Lung (tissue), 12 donors: ENCODE data around the gene SLC38A10. TPM values are rescaled to one million over a fixed set of nuclear protein-coding genes. Genes with fewer than 3 reads are reported as not detected.
A peak's percentile ranks its signal among the peaks of the same experiment; 100 is the strongest.

Experiments
- ATAC-seq: fragments of 200-7000 bp; cut with Tn5 transposase; one replicate; pipeline ENCODE4 v1.9.1; 2020; ENCODE audit warnings: moderate number of reproducible peaks; ENCODE audit not compliant: insufficient read depth, low FRiP score
- DNase-seq, 3 donors: peaks; one replicate each; pipeline ENCODE4 v3.0.0-alpha.2; 2013 to 2017
- H3K27ac ChIP-seq, 2 donors: one replicate each; pipeline ENCODE4 v1.5.1; 2013; ENCODE audit warnings: mild to moderate bottlenecking in 2 of 2, moderate library complexity in 2 of 2, control low read depth in 1 of 2, inconsistent platforms in 1 of 2, low read depth in 1 of 2, low read length in 1 of 2
- H3K27me3 ChIP-seq, 3 donors: one replicate each; pipeline ENCODE4 v1.5.1; 2013; ENCODE audit warnings: low read length in 2 of 3; ENCODE audit not compliant: control insufficient read depth in 3 of 3, insufficient read depth in 3 of 3
- H3K36me3 ChIP-seq, 4 donors: one replicate each; pipeline ENCODE4 v1.5.1; 2013; ENCODE audit warnings: low read length in 4 of 4, mild to moderate bottlenecking in 1 of 4, moderate library complexity in 1 of 4; ENCODE audit not compliant: control insufficient read depth in 4 of 4, insufficient read depth in 4 of 4
- H3K4me1 ChIP-seq, 5 donors: one replicate each; pipeline ENCODE4 v1.5.1; 2013; ENCODE audit warnings: low read length in 5 of 5, mild to moderate bottlenecking in 2 of 5, moderate library complexity in 1 of 5; ENCODE audit not compliant: control insufficient read depth in 5 of 5, insufficient read depth in 5 of 5
- H3K4me3 ChIP-seq: one replicate; pipeline ENCODE4 v1.5.1; 2013; ENCODE audit warnings: mild to moderate bottlenecking, control low read depth, moderate library complexity
- H3K9ac ChIP-seq, 2 donors: one replicate each; pipeline ENCODE4 v1.5.1; 2013; ENCODE audit warnings: low read length in 2 of 2, control low read depth in 1 of 2; ENCODE audit not compliant: insufficient read depth in 1 of 2
- H3K9me3 ChIP-seq, 4 donors: one replicate each; pipeline ENCODE4 v1.5.1; 2013; ENCODE audit warnings: low read length in 3 of 4, mild to moderate bottlenecking in 1 of 4, moderate library complexity in 1 of 4; ENCODE audit not compliant: control insufficient read depth in 4 of 4, insufficient read depth in 3 of 4
- WGBS, 2 donors: extraction: QIAGEN DNeasy Blood & Tissue Kit; methylation state at CpG; one replicate each; pipeline ENCODE4 v1.1.7; 2013; 5-methylcytosine and 5-hydroxymethylcytosine counted together
- polyA plus RNA-seq, 2 donors: library from polyadenylated mRNA; stranded (reverse); fragments of 200-250 nt; gene quantifications; one replicate each; pipeline ENCODE4 v1.2.1, GENCODE V29; 2013
- total RNA-seq, 2 donors: library from RNA; depleted of rRNA in 1 of 2; stranded (reverse); fragments of >200 nt in 1 of 2; gene quantifications; one replicate each; pipeline ENCODE4 v1.2.1, GENCODE V29; 2014 to 2021
- TF ChIP-seq, protein P1 (sequence below): IDR thresholded peaks from 2 replicates; pipeline ENCODE4 v1.5.1; 2012; ENCODE audit warnings: mild to moderate bottlenecking; ENCODE audit errors: control extremely low read depth, extremely low read depth
- donor health status: control.
- donor health status: control.
- donor health status: Bipolar disorder and iron deficiency.
- donor health status: healthy.
- donor health status: DM: yes; HTN: yes; CAD: no.

SLC38A10 gene
- total and polyA plus RNA-seq, 4 donors = 56.0 to 127 (median 82.4) TPM

DNA sequence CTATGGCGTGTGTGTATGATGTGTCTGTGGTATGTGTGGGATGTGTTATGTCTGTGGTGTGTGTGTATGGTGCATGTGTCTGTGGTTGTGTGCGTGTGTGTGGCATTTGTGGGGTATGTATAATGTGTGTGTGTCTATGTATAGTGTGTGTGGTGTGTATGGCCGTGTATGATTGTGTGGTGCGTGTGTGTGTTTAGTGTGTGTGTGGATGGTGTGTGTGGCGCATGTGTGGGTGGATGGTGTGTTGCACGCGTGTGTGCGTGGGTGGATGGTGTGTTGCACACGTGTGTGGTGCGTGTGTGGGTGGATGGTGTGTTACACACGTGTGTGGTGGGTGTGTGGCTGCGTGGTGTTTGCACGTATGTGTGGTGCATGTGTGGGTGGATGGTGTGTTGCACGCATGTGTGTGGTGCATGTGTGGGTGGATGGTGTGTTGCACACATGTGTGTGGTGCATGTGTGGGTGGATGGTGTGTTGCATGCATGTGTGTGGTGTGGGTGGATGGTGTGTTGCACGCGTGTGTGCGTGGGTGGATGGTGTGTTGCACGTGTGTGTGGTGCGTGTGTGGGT is 5.6 kb upstream of the SLC38A10 start:
- no peak overlapping the region for H3K9ac ChIP-seq
- ATAC-seq (no peak), DNase-seq (no peak)
- H3K9me3 ChIP-seq = no peaks in the 10 kb centered on the region
- H3K36me3 ChIP-seq = no peaks in the 10 kb centered on the region
- TF ChIP-seq, protein P1, sequence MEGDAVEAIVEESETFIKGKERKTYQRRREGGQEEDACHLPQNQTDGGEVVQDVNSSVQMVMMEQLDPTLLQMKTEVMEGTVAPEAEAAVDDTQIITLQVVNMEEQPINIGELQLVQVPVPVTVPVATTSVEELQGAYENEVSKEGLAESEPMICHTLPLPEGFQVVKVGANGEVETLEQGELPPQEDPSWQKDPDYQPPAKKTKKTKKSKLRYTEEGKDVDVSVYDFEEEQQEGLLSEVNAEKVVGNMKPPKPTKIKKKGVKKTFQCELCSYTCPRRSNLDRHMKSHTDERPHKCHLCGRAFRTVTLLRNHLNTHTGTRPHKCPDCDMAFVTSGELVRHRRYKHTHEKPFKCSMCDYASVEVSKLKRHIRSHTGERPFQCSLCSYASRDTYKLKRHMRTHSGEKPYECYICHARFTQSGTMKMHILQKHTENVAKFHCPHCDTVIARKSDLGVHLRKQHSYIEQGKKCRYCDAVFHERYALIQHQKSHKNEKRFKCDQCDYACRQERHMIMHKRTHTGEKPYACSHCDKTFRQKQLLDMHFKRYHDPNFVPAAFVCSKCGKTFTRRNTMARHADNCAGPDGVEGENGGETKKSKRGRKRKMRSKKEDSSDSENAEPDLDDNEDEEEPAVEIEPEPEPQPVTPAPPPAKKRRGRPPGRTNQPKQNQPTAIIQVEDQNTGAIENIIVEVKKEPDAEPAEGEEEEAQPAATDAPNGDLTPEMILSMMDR = no peak
- no peak overlapping the region for H3K27ac ChIP-seq
- peaks cover 0 to 26% (median 6%) of the 10 kb centered on the region in 5 donors for H3K4me1 ChIP-seq
- H3K4me3 ChIP-seq = no peak overlapping the region
- WGBS, 2 donors = 90 to 97% methylated on average over 19 of the region's 19 CpGs
- H3K27me3 ChIP-seq = no peaks in the 10 kb centered on the region

DNA sequence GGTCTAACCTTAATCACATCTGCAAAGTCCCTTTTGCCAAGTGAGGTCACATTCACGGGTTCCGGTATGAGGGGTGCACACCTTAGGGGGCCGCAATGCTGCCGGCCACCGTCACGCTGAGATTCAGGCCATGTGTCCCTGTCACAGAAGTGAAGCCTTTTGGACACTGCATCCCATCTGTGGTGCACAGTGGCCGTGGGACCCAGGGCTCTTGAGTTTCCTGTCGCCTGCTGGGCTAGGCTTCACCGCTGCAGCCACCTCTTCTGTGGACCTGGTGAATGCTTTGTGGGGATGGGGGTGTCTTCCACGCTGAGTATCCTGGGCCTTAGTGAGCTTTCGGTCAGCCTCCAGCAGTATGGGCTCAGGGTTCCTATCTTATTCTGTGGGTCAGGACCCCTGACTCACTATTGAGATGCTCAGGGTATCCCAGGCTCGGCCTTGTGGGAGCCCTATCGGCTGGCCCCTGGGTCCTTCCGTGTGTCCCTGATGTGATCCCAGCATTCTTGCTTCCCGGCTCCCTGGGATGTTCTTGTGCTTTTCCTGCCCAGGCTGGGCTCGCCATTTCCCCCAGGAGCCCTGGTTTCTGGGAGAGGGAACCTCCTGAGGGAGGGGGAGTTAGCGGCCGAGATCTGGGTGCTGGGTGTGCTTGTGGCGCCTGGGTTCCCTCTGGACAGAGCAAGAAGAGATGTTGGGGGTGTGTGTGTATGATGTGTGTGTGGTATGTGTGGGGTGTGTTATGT is 4.9 kb upstream of the SLC38A10 start:
- Histone ChIP-seq H3K36me3 (no peaks in the 10 kb centered on the region), H3K4me1 (peaks cover 0 to 30% (median 8%) of the 10 kb centered on the region in 5 donors), H3K27ac (no peak overlapping the region), H3K27me3 (no peaks in the 10 kb centered on the region), H3K4me3 (no peak overlapping the region), H3K9me3 (no peaks in the 10 kb centered on the region), H3K9ac (no peak overlapping the region)
- TF ChIP-seq, protein P1 = no peak
- DNase-seq (no peak), ATAC-seq (no peak)
- WGBS, 2 donors = 91 to 94% methylated on average over 19 of the region's 19 CpGs

DNA sequence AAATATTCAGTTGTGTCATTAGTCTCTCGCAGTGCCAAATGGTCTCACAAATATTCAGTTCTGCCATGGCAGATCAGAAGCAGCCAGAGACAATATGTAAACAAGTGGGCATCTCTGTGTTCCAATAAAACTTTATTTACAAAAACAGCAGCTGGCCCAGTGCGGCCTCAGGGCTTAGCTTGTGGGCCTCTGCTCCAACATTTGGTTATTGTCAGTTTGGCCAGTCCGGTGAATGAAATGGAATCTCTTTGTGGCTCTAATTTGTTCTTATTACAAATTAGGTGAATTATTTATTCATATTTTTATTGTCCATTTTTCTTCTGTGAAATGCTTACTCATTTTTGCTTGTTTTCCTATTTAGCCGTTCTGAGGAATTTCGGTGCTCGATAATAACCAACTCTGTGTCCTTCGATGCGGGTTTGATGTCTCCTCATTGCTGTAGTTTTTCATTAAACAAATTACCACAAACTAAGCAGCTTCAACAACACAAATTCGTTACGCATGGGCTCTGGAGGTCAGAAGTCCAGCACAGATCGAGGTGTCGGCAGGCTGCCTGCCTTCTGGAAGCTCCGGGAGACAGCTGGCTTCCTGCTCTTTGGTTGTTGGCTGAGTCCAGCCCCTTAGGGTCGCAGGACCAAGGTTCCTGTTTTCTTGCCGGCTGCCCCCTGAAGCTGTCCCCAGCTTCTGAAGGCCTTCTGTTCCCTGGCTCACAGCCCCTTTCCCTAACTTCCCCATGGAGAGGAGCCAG is 4.1 kb upstream of the SLC38A10 start:
- ATAC-seq (no peak), DNase-seq (peak; percentile 51 to 74 (median 61))
- H3K27ac ChIP-seq = peak overlapping the region in 1 of 2 donors; percentile 65
- H3K4me3 ChIP-seq = no peak overlapping the region
- H3K27me3 ChIP-seq = no peaks in the 10 kb centered on the region
- H3K9me3 ChIP-seq = no peaks in the 10 kb centered on the region
- no peaks in the 10 kb centered on the region for H3K36me3 ChIP-seq
- WGBS, 2 donors = 70% methylated on average over 15 of the region's 15 CpGs
- no peak overlapping the region for H3K9ac ChIP-seq
- H3K4me1 ChIP-seq = peaks cover 0 to 31% (median 8%) of the 10 kb centered on the region in 5 donors
- TF ChIP-seq, protein P1 = no peak
